ENCODE measurements around the gene AVP. TPM values are rescaled to one million over a fixed set of nuclear protein-coding genes. Genes with fewer than 3 reads are reported as not detected.

AVP gene
- total and polyA plus RNA-seq, 2 of the 13 experiments (the other 11 are each of a cell fraction or from before 2014, with no cell fraction given): 0.12 TPM; not detected in 1

DNA sequence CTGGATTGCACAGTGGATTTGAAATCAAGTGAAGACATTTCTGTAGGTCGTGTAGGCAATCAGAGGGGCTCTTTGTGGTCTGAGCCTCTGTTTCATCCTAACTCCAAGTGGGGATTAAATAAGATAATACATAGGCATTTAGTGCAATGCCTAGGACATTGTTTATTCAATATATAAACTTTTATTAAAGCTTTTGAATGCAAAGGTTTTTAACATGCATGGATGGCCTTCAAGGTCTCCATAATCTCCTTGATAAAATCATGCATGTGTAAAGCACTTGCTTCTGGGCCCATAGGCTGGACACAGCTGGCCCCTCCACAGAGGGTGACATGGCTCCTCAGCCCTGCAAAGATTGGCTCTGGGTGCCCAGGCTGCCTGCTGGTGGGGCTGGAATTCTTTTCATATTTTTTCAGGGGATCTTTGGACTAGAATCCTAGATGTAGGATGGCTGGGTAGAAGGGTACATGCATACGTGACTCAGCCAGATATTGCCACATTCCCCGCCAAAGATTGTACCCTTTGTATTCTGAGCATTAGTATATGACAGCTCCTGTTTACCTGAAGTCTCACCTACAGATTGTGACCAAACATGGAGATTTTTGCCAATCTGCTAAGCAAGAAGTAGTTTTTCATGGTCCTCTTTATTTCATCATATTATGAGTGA, 19.0 kb upstream of the AVP start (continued):
- TF ChIP-seq, protein P1, sequence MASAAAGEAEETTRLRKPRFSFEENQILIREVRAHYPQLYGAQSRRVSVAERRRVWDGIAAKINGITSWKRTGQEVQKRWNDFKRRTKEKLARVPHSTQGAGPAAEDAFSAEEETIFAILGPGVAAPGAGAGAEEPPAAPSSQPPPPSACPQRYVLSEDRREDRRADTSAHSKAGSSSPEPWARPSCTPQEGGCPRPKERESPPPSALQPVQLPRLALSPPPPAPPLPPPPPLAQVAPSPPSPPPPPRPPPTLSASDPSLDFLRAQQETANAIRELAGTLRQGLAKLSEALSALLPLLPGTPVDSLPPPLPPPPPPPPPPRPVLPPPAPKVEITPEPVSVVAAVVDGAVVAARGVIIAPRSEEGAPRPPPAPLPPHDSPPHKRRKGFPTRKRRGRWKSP (CRISPR knock-in tag; IDR thresholded peaks at IDR 0.05): no peak
- TF ChIP-seq, protein P2, sequence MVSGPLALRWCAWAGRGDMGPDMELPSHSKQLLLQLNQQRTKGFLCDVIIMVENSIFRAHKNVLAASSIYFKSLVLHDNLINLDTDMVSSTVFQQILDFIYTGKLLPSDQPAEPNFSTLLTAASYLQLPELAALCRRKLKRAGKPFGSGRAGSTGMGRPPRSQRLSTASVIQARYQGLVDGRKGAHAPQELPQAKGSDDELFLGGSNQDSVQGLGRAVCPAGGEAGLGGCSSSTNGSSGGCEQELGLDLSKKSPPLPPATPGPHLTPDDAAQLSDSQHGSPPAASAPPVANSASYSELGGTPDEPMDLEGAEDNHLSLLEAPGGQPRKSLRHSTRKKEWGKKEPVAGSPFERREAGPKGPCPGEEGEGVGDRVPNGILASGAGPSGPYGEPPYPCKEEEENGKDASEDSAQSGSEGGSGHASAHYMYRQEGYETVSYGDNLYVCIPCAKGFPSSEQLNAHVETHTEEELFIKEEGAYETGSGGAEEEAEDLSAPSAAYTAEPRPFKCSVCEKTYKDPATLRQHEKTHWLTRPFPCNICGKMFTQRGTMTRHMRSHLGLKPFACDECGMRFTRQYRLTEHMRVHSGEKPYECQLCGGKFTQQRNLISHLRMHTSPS (CRISPR knock-in tag; IDR thresholded peaks at IDR 0.05; ENCODE audit: low read depth): peak; percentile 95
- no peak for TF ChIP-seq REXO4 (CRISPR knock-in tag; IDR thresholded peaks at IDR 0.05; ENCODE audit: borderline replicate concordance)
- TF ChIP-seq, protein P3, sequence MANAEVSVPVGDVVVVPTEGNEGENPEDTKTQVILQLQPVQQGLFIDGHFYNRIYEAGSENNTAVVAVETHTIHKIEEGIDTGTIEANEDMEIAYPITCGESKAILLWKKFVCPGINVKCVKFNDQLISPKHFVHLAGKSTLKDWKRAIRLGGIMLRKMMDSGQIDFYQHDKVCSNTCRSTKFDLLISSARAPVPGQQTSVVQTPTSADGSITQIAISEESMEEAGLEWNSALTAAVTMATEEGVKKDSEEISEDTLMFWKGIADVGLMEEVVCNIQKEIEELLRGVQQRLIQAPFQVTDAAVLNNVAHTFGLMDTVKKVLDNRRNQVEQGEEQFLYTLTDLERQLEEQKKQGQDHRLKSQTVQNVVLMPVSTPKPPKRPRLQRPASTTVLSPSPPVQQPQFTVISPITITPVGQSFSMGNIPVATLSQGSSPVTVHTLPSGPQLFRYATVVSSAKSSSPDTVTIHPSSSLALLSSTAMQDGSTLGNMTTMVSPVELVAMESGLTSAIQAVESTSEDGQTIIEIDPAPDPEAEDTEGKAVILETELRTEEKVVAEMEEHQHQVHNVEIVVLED (CRISPR knock-in tag; IDR thresholded peaks at IDR 0.05; ENCODE audit: borderline replicate concordance): peak; percentile 63; the same call in 1 of the 2 replicates
- TF ChIP-seq NCOR1 (IDR thresholded peaks at IDR 0.05; ENCODE audit: borderline replicate concordance, low read length): peak; percentile 94; the same call in 1 of the 2 replicates
- TF ChIP-seq TBL1XR1 (IDR thresholded peaks at IDR 0.05; ENCODE audit: borderline replicate concordance, low read length, partially characterized antibody): peak; percentile 34
- TF ChIP-seq ZNF274 (CRISPR knock-in tag; IDR thresholded peaks at IDR 0.05): peak; percentile 60
- peak; percentile 84 for TF ChIP-seq ZNF772 (CRISPR knock-in tag; IDR thresholded peaks at IDR 0.05)
- TF ChIP-seq, protein P4, sequence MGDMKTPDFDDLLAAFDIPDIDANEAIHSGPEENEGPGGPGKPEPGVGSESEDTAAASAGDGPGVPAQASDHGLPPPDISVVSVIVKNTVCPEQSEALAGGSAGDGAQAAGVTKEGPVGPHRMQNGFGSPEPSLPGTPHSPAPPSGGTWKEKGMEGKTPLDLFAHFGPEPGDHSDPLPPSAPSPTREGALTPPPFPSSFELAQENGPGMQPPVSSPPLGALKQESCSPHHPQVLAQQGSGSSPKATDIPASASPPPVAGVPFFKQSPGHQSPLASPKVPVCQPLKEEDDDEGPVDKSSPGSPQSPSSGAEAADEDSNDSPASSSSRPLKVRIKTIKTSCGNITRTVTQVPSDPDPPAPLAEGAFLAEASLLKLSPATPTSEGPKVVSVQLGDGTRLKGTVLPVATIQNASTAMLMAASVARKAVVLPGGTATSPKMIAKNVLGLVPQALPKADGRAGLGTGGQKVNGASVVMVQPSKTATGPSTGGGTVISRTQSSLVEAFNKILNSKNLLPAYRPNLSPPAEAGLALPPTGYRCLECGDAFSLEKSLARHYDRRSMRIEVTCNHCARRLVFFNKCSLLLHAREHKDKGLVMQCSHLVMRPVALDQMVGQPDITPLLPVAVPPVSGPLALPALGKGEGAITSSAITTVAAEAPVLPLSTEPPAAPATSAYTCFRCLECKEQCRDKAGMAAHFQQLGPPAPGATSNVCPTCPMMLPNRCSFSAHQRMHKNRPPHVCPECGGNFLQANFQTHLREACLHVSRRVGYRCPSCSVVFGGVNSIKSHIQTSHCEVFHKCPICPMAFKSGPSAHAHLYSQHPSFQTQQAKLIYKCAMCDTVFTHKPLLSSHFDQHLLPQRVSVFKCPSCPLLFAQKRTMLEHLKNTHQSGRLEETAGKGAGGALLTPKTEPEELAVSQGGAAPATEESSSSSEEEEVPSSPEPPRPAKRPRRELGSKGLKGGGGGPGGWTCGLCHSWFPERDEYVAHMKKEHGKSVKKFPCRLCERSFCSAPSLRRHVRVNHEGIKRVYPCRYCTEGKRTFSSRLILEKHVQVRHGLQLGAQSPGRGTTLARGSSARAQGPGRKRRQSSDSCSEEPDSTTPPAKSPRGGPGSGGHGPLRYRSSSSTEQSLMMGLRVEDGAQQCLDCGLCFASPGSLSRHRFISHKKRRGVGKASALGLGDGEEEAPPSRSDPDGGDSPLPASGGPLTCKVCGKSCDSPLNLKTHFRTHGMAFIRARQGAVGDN (CRISPR knock-in tag; IDR thresholded peaks at IDR 0.05): peak; percentile 65
- TF ChIP-seq EHMT2 (IDR thresholded peaks at IDR 0.05; ENCODE audit: borderline replicate concordance, low read depth, low read length): peak; percentile 32; the same call in 1 of the 2 replicates
- TF ChIP-seq HMG20A (CRISPR knock-in tag; IDR thresholded peaks at IDR 0.05; ENCODE audit: borderline replicate concordance): peak; percentile 77
- no peak for TF ChIP-seq THYN1 (CRISPR knock-in tag; IDR thresholded peaks at IDR 0.05; ENCODE audit: borderline replicate concordance, low read depth)
- no peak for TF ChIP-seq CHD4 (IDR thresholded peaks at IDR 0.05; ENCODE audit: borderline replicate concordance, low read length)
- TF ChIP-seq, protein P5, sequence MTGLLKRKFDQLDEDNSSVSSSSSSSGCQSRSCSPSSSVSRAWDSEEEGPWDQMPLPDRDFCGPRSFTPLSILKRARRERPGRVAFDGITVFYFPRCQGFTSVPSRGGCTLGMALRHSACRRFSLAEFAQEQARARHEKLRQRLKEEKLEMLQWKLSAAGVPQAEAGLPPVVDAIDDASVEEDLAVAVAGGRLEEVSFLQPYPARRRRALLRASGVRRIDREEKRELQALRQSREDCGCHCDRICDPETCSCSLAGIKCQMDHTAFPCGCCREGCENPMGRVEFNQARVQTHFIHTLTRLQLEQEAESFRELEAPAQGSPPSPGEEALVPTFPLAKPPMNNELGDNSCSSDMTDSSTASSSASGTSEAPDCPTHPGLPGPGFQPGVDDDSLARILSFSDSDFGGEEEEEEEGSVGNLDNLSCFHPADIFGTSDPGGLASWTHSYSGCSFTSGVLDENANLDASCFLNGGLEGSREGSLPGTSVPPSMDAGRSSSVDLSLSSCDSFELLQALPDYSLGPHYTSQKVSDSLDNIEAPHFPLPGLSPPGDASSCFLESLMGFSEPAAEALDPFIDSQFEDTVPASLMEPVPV (CRISPR knock-in tag; IDR thresholded peaks at IDR 0.05): peak; percentile 40; the same call in 1 of the 2 replicates
- TF ChIP-seq TBX2 (CRISPR knock-in tag; IDR thresholded peaks at IDR 0.05; ENCODE audit: borderline replicate concordance): peak; percentile 98
- TF ChIP-seq THAP11 (CRISPR knock-in tag; IDR thresholded peaks at IDR 0.05): peak; percentile 54; the same call in 1 of the 2 replicates
- TF ChIP-seq ZNF549 (CRISPR knock-in tag; IDR thresholded peaks at IDR 0.05): no peak
- TF ChIP-seq HOXA5 (CRISPR knock-in tag; IDR thresholded peaks at IDR 0.05): peak; percentile 75; the same call in 1 of the 2 replicates
- TF ChIP-seq GATAD2A (CRISPR knock-in tag; IDR thresholded peaks at IDR 0.05): peak; percentile 98

Measured in HepG2 (cell line).